Body of pancreas (tissue), 4 donors: ENCODE data around the gene KRABD2.
"Not testable (repeated sequence)": the region's sequence is repeated elsewhere in the genome, so short reads cannot be mapped to it uniquely, and the experiment has no call there.

ENCODE experiments used
- ATAC-seq: fragments of 150-250 bp; one replicate; pipeline ENCODE4 v1.9.1; 2016
- DNase-seq, 4 donors: peaks; one replicate each; pipeline ENCODE4 v3.0.0-alpha.2; 2019
- H3K27ac ChIP-seq, 4 donors: fragments of 200-600 bp; sonication (generic); 1 replicate in 3 of 4; 2 replicates in 1 of 4; pipeline versions ENCODE4 v1.5.1 to v1.6.1; 2016 to 2019; ENCODE audit warnings: mild to moderate bottlenecking in 1 of 4, mixed read lengths in 1 of 4, moderate library complexity in 1 of 4
- H3K27me3 ChIP-seq, 2 donors: fragments of 200-600 bp; sonication (generic); one replicate each; pipeline ENCODE4 v1.6.0; 2016; ENCODE audit warnings: mild to moderate bottlenecking in 1 of 2
- H3K36me3 ChIP-seq, 2 donors: fragments of 200-600 bp; sonication (generic); replicated peaks in 1 of 2; 2 replicates each; pipeline ENCODE4 v1.5.1; 2016; ENCODE audit warnings: low read depth in 2 of 2; ENCODE audit not compliant: insufficient read depth in 1 of 2
- H3K4me1 ChIP-seq: fragments of 200-600 bp; sonication (generic); one replicate; pipeline ENCODE4 v1.6.0; 2016
- H3K4me3 ChIP-seq, 2 donors: fragments of 200-600 bp; sonication (generic); 1 replicate in 1 of 2; 2 replicates in 1 of 2; pipeline ENCODE4 v1.5.1; 2016 to 2019
- H3K9me3 ChIP-seq, 3 donors: fragments of 200-600 bp; sonication (generic); 1 replicate in 2 of 3; 2 replicates in 1 of 3; pipeline ENCODE4 v1.5.1; 2016
- CTCF ChIP-seq, 7 experiments: fragments of 450-650 bp in 4 of 7; fragments of 200-600 bp in 3 of 7; sonication (generic) in 3 of 7; IDR thresholded peaks; one replicate each; pipeline ENCODE4 v1.5.1; 2016 to 2019; ENCODE audit warnings: antibody characterized with exemption in 7 of 7
- POLR2A ChIP-seq, 3 donors: fragments of 450-650 bp; IDR thresholded peaks; one replicate each; pipeline ENCODE4 v1.6.1; 2016; ENCODE audit warnings: antibody characterized with exemption in 3 of 3, mild to moderate bottlenecking in 2 of 3
- WGBS, 2 donors: methylation state at CpG; one replicate each; pipeline ENCODE4 v1.1.5; 2017; 5-methylcytosine and 5-hydroxymethylcytosine counted together
- intact Hi-C: fragments of 100-400 bp; cut with DNase I; formaldehyde crosslinking; loops from one replicate; pipeline ENCODE4 v1.15.1; 2023

The KRABD2 gene

GRCh38 chr17:8402921-8403536 lies 26.5 kb upstream of the KRABD2 start:
- intact Hi-C loops = no loop called here
- no peak for DNase-seq

GRCh38 chr17:8401107-8401506 lies 24.6 kb upstream of the KRABD2 start:
- intact Hi-C loops = no loop called here
- no peak for ATAC-seq

More at GRCh38 chr17:8402921-8403536, 26.5 kb upstream of the KRABD2 start:
- no peak overlapping the region for H3K4me3 ChIP-seq
- no peaks in the 10 kb centered on the region for H3K4me1 ChIP-seq
- H3K27ac ChIP-seq = no peak overlapping the region
- no peak for TF ChIP-seq POLR2A (IDR thresholded peaks at IDR 0.05)
- no peak for ATAC-seq
- H3K9me3 ChIP-seq = no peaks in the 10 kb centered on the region
- H3K36me3 ChIP-seq = no peaks in the 10 kb centered on the region
- 65 to 70% methylated on average over 11 of the region's 11 CpGs for WGBS, 2 donors
- H3K27me3 ChIP-seq = no peaks in the 10 kb centered on the region

GRCh38 chr17:8398980-8399379 lies 22.5 kb upstream of the KRABD2 start:
- no peak for DNase-seq
- no peak for ATAC-seq
- H3K27ac ChIP-seq = no peak overlapping the region
- H3K9me3 ChIP-seq = no peaks in the 10 kb centered on the region
- WGBS, 2 donors = 55 to 69% methylated on average over 3 to 6 of the region's 6 CpGs
- peaks cover 0 to 9% of the 10 kb centered on the region in 2 donors for H3K27me3 ChIP-seq
- H3K4me3 ChIP-seq = no peak overlapping the region
- TF ChIP-seq POLR2A (IDR thresholded peaks at IDR 0.05) = no peak
- no peak for TF ChIP-seq CTCF (IDR thresholded peaks at IDR 0.05)
- H3K36me3 ChIP-seq = no peaks in the 10 kb centered on the region
- intact Hi-C loops = no loop called here
- H3K4me1 ChIP-seq = no peaks in the 10 kb centered on the region

More at GRCh38 chr17:8401107-8401506, 24.6 kb upstream of the KRABD2 start:
- Histone ChIP-seq H3K9me3 (no peaks in the 10 kb centered on the region), H3K27ac (no peak overlapping the region), H3K4me1 (no peaks in the 10 kb centered on the region), H3K4me3 (no peak overlapping the region), H3K27me3 (peaks cover 0 to 9% of the 10 kb centered on the region in 2 donors), H3K36me3 (no peaks in the 10 kb centered on the region)
- DNase-seq = no peak
- TF ChIP-seq CTCF (IDR thresholded peaks at IDR 0.05) = no peak
- no peak for TF ChIP-seq POLR2A (IDR thresholded peaks at IDR 0.05)
- WGBS, 2 donors = 45 to 51% methylated on average over 2 of the region's 2 CpGs

GRCh38 chr17:8397636-8398035 lies 21.1 kb upstream of the KRABD2 start, which contains the start of gene RNF222:
Gene RNF222, minus strand, starts transcription at chr17:8397827. Its CDS starts 4,366 bp downstream, at chr17:8393461.
- ATAC-seq = peak; percentile 38
- 26 to 33% methylated on average over 3 to 13 of the region's 13 CpGs for WGBS, 2 donors
- TF ChIP-seq CTCF (IDR thresholded peaks at IDR 0.05) (no peak), POLR2A (IDR thresholded peaks at IDR 0.05) (no peak)
- intact Hi-C loops = no loop called here
- Histone ChIP-seq H3K36me3 (no peaks in the 10 kb centered on the region), H3K9me3 (no peaks in the 10 kb centered on the region), H3K27me3 (peaks cover 0 to 9% of the 10 kb centered on the region in 2 donors), H3K4me1 (no peaks in the 10 kb centered on the region), H3K4me3 (no peak within 1 kb of the TSS), H3K27ac (no peak within 1 kb of the TSS)
- peak in 2 of 4 donors; percentile 29 to 55 for DNase-seq

- H3K27me3 ChIP-seq, H3K36me3 ChIP-seq, DNase-seq, ATAC-seq, H3K4me3 ChIP-seq, H3K9me3 ChIP-seq, H3K27ac ChIP-seq, intact Hi-C loops, H3K4me1 ChIP-seq: not testable (repeated sequence)
- WGBS, 2 donors = 75 to 83% methylated on average over 9 of the region's 9 CpGs
Measured at GRCh38 chr17:8394497-8394896, 18.0 kb upstream of the KRABD2 start.
